T-cell (primary cell): Measurements from ENCODE around the gene EXT2. TPM values are rescaled to one million over a fixed set of nuclear protein-coding genes. Genes with fewer than 3 reads are reported as not detected.

Experiments used
- ATAC-seq, 4 experiments: fragments of 200-7000 bp in 3 of 4; fragments of 150-1000 bp in 1 of 4; cut with Tn5 transposase; replicated peaks in 1 of 4; 1 replicate in 3 of 4; 2 replicates in 1 of 4; pipeline ENCODE4 v1.10.0; 2021; ENCODE audit warnings: moderate library complexity in 3 of 4, mild to moderate bottlenecking in 2 of 4, moderate number of reproducible peaks in 1 of 4
- CTCF ChIA-PET, 2 donors: fragments of 300-600 bp; sonication (Branson Sonifier 250); formaldehyde crosslinking; loops; one replicate each; lab custom pipeline; 2022; ENCODE audit warnings: antibody characterized with exemption in 2 of 2; lab: Charles Lee
- POLR2A ChIA-PET, 2 donors: fragments of 300-600 bp; sonication (Branson Sonifier 250); formaldehyde crosslinking; loops; one replicate each; lab custom pipeline; 2022; ENCODE audit warnings: antibody characterized with exemption in 2 of 2; lab: Charles Lee
- DNase-seq, 35 experiments: peaks; one replicate each; pipeline versions ENCODE4 v3.0.0 to v3.0.0-alpha.2; 2013 to 2023
- H3K27ac ChIP-seq: one replicate; pipeline ENCODE4 v1.5.1; 2013; ENCODE audit warnings: low read length
- H3K27me3 ChIP-seq, 2 experiments: replicated peaks in 1 of 2; 1 replicate in 1 of 2; 2 replicates in 1 of 2; pipeline versions ENCODE4 v1.6.1 to v1.7.0; 2013; ENCODE audit warnings: low read length in 1 of 2, mixed read lengths in 1 of 2; ENCODE audit not compliant: control insufficient read depth in 2 of 2, insufficient read depth in 2 of 2; ENCODE audit errors: extremely low read depth in 1 of 2
- H3K36me3 ChIP-seq, 2 donors: 1 replicate in 1 of 2; 2 replicates in 1 of 2; pipeline versions ENCODE4 v1.6.1 to v1.7.0; 2013; ENCODE audit warnings: low read length in 1 of 2; ENCODE audit not compliant: control insufficient read depth in 2 of 2, insufficient read depth in 1 of 2; ENCODE audit errors: extremely low read depth in 1 of 2
- H3K4me1 ChIP-seq, 2 experiments: 1 replicate in 1 of 2; 2 replicates in 1 of 2; pipeline versions ENCODE4 v1.6.1 to v1.7.0; 2013; ENCODE audit warnings: low read length in 2 of 2, mixed read lengths in 1 of 2; ENCODE audit not compliant: insufficient read depth in 2 of 2, control insufficient read depth in 1 of 2; ENCODE audit errors: extremely low read depth in 1 of 2
- H3K4me3 ChIP-seq, 2 donors: 1 replicate in 1 of 2; 2 replicates in 1 of 2; pipeline versions ENCODE4 v1.5.1 to v1.7.0; 2013; ENCODE audit warnings: mild to moderate bottlenecking in 2 of 2, low read length in 1 of 2, moderate library complexity in 1 of 2; ENCODE audit not compliant: control insufficient read depth in 1 of 2; ENCODE audit errors: extremely low read depth in 1 of 2
- H3K9me3 ChIP-seq: 2 replicates; pipeline ENCODE4 v1.7.0; 2013
- H3K27ac Mint-ChIP-seq, 2 donors: one replicate each; pipeline ENCODE4 v1.8.0; 2020 to 2021; ENCODE audit warnings: mild to moderate bottlenecking in 2 of 2, mixed read lengths in 2 of 2
- H3K27me3 Mint-ChIP-seq, 2 donors: one replicate each; pipeline ENCODE4 v1.8.0; 2021 to 2022; ENCODE audit warnings: mixed read lengths in 2 of 2
- H3K36me3 Mint-ChIP-seq: one replicate; pipeline ENCODE4 v1.8.0; 2021; ENCODE audit warnings: mixed read lengths
- H3K4me1 Mint-ChIP-seq, 3 donors: one replicate each; pipeline ENCODE4 v1.8.0; 2020 to 2022; ENCODE audit warnings: mixed read lengths in 3 of 3, mild to moderate bottlenecking in 1 of 3
- H3K4me3 Mint-ChIP-seq, 3 donors: one replicate each; pipeline ENCODE4 v1.8.0; 2020 to 2022; ENCODE audit warnings: mild to moderate bottlenecking in 3 of 3, mixed read lengths in 3 of 3, moderate library complexity in 3 of 3
- H3K9me3 Mint-ChIP-seq, 3 donors: one replicate each; pipeline ENCODE4 v1.8.0; 2020 to 2022; ENCODE audit warnings: mixed read lengths in 3 of 3
- WGBS: methylation state at CpG from one replicate; pipeline ENCODE4 v1.1.5; 2013; ENCODE audit warnings: missing lambda C conversion rate; ENCODE audit not compliant: insufficient coverage; 5-methylcytosine and 5-hydroxymethylcytosine counted together
- total RNA-seq, 35 experiments: library from RNA in 6 of 35; stranded (reverse) in 6 of 35; fragments of 120-200 nt in 1 of 35; gene quantifications; one replicate each; pipeline versions ENCODE4 v1.2.1 to v1.2.4 and lab custom pipeline; 2013 to 2026

Gene EXT2
- total RNA-seq, 5 donors from 2014 or later (not counting 1 experiment from before 2014, with no cell fraction given): 24.8 to 30.5 (median 26.6) TPM

DNA sequence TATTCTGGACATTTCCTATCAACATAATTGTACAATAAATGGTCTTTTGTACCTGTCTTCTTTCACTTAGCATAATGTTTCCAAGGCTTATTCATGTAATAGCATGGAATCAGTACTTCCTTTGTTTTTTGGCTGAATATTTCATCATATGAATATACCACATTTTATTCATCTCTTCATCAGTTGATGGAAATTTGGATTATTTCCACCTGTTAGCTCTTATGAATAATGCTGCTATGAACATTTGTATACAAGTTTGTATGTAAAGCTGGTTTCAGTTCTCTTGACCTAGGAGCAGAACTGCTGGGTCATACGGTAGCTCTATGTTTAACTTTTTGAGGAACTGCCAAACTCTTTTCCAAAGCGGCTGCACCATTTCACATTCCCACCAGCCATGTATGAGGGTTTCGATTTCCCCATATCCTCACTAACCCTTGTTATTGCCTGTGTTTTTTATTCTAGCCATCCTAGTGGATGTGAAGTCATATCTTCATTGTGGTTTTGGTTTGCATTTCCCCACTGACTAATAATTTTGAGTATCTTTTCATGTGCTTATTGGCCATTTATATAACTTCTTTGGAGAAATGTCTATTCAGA lies 20.9 kb downstream of the EXT2 start:
- Mint-ChIP-seq H3K27me3 (no peaks in the 10 kb centered on the region), H3K4me1 (no peaks in the 10 kb centered on the region), H3K36me3 (peaks cover 83% of the 10 kb centered on the region), H3K4me3 (no peak overlapping the region), H3K27ac (no peak overlapping the region), H3K9me3 (no peaks in the 10 kb centered on the region)
- no peaks in the 10 kb centered on the region for H3K9me3 ChIP-seq
- H3K4me3 ChIP-seq: no peak overlapping the region
- POLR2A ChIA-PET: interaction anchor here in 1 of 2 donors (0.6 kb wide), 1 partner anchor 815 kb away, joined by 6 read pairs; no protein-coding TSS in a partner anchor
- ATAC-seq (no peak), DNase-seq (no peak)
- H3K27me3 ChIP-seq: no peaks in the 10 kb centered on the region
- H3K4me1 ChIP-seq: no peaks in the 10 kb centered on the region
- H3K27ac ChIP-seq: no peak overlapping the region
- no CpG with 5 or more reads among the region's 3 CpGs for WGBS
- CTCF ChIA-PET: interaction anchor here in 1 of 2 donors (0.7 kb wide), 1 partner anchor 416 kb away, joined by 5 read pairs; no protein-coding TSS in a partner anchor
- H3K36me3 ChIP-seq: peaks cover 0 to 65% of the 10 kb centered on the region in 2 donors

DNA sequence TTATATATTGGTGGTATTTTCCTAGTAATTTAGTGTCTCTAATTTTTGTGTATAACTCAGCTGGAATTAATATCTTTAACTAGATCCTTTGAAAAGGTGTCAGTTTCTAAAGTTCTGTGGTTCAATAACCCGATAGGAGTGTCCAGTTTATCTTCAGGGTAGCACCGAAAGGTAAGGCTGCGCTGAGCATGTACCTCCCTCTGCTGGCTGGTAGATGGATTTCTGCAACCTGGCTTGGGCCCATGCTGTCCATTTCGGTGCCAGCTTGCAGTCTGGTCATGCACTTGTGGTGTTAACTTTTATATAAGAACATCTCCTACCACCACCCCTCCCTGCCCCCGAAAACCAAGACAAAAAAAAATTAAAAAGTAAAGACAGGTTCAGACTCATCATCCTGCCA lies 24.7 kb downstream of the EXT2 start:
- Histone ChIP-seq H3K36me3 (peaks cover 0 to 50% of the 10 kb centered on the region in 2 donors), H3K9me3 (no peaks in the 10 kb centered on the region), H3K4me3 (no peak overlapping the region), H3K4me1 (no peaks in the 10 kb centered on the region), H3K27ac (no peak overlapping the region), H3K27me3 (no peaks in the 10 kb centered on the region)
- 100% methylated on average over 1 of the region's 5 CpGs for WGBS
- Mint-ChIP-seq H3K27ac (no peak overlapping the region), H3K27me3 (no peaks in the 10 kb centered on the region), H3K4me1 (peaks cover 0 to 6% (median 0%) of the 10 kb centered on the region in 3 donors), H3K4me3 (no peak overlapping the region), H3K36me3 (peaks cover 80% of the 10 kb centered on the region), H3K9me3 (no peaks in the 10 kb centered on the region)
- POLR2A ChIA-PET: no interaction called here
- CTCF ChIA-PET: interaction anchor here in 1 of 2 donors (0.6 kb wide), 1 partner anchor 1710 kb away, joined by 4 read pairs; no protein-coding TSS in a partner anchor
- DNase-seq (peak in 1 of 35 experiments; percentile 5), ATAC-seq (no peak)

DNA sequence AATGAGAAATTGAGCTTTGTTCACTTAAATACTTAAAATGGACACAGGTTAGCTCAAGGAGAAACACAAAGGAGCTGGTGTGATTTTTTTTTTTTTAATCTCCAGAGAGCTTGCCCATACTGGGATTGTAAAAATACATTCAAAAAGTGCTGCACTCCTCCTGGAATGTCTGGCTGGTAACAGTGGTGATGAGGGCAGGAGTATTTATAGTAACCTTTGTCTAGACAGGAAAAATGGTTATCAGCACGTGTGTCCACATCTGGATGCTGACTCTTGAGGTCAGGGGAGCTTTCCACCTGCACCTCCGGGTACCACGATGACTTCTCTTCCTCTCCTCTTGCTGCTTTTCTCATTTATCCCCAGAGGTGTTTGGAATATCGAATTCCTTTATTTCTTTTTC lies 30.1 kb downstream of the EXT2 start:
- peaks cover 0 to 6% (median 0%) of the 10 kb centered on the region in 3 donors for H3K4me1 Mint-ChIP-seq
- ChIA-PET CTCF (no interaction called here), POLR2A (interaction anchor here in 1 of 2 donors (0.6 kb wide), 1 partner anchor 221 kb away, joined by 3 read pairs; no protein-coding TSS in a partner anchor)
- Histone ChIP-seq H3K9me3 (no peaks in the 10 kb centered on the region), H3K27me3 (no peaks in the 10 kb centered on the region), H3K36me3 (peaks cover 9 to 72% of the 10 kb centered on the region in 2 donors), H3K27ac (no peak overlapping the region), H3K4me1 (no peaks in the 10 kb centered on the region), H3K4me3 (no peak overlapping the region)
- H3K36me3 Mint-ChIP-seq: peaks cover 83% of the 10 kb centered on the region
- H3K4me3 Mint-ChIP-seq: no peak overlapping the region
- no peak for ATAC-seq
- WGBS: no CpG with 5 or more reads among the region's 4 CpGs
- no peak overlapping the region for H3K27ac Mint-ChIP-seq
- no peak for DNase-seq
- no peaks in the 10 kb centered on the region for H3K27me3 Mint-ChIP-seq
- no peaks in the 10 kb centered on the region for H3K9me3 Mint-ChIP-seq

DNA sequence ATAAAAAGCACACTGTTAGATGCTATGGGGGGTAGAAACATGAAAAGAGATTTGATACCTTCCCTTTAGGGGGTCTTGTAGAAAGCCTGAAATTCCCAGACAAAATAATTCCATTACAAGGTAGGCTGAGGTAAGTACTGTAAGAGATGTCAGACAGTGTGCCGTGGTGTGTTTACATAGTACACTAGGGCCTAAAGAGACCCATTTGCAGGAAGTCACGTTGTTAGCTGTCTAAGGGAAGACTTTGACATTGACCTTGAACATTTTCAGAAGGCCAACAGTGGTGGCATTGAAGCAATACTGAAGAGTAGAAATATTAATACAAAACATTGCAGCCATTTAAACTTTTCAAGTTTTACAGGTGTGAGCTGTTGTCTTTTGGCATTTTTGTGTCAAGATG lies 30.8 kb downstream of the EXT2 start:
- Histone ChIP-seq H3K27me3 (no peaks in the 10 kb centered on the region), H3K27ac (no peak overlapping the region), H3K4me1 (no peaks in the 10 kb centered on the region), H3K4me3 (no peak overlapping the region), H3K9me3 (no peaks in the 10 kb centered on the region), H3K36me3 (peaks cover 9 to 79% of the 10 kb centered on the region in 2 donors)
- Mint-ChIP-seq H3K9me3 (no peaks in the 10 kb centered on the region), H3K4me3 (no peak overlapping the region), H3K4me1 (peaks cover 0 to 6% (median 0%) of the 10 kb centered on the region in 3 donors), H3K36me3 (peaks cover 81% of the 10 kb centered on the region), H3K27me3 (no peaks in the 10 kb centered on the region), H3K27ac (no peak overlapping the region)
- WGBS: 86% methylated on average over 2 of the region's 2 CpGs
- no peak for DNase-seq
- CTCF ChIA-PET: no interaction called here
- ATAC-seq: no peak
- POLR2A ChIA-PET: interaction anchor here in 1 of 2 donors (0.6 kb wide), 1 partner anchor 221 kb away, joined by 3 read pairs; no protein-coding TSS in a partner anchor

DNA sequence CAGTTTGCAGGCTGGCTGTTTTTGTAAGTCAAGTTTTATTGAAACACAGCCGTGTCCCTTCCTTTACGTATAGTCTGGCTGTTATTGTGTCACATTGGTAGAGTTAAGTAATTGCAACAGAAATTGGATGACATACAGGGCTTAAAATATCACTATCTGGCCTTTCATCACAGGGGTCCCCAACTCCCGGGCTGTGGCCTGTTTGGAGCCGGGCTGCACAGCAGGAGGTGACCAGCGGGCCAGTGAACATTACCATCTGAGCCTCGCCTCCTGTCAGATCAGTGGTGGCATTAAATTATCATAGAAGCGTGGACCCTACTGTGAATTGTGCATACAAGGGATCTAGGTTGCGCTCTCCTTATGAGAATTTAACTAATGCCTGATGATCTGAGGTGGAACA lies 31.7 kb downstream of the EXT2 start:
- CTCF ChIA-PET: no interaction called here
- Mint-ChIP-seq H3K4me3 (no peak overlapping the region), H3K9me3 (no peaks in the 10 kb centered on the region), H3K27ac (no peak overlapping the region), H3K4me1 (no peaks in the 10 kb centered on the region), H3K27me3 (no peaks in the 10 kb centered on the region), H3K36me3 (peaks cover 77% of the 10 kb centered on the region)
- Histone ChIP-seq H3K9me3 (no peaks in the 10 kb centered on the region), H3K4me1 (no peaks in the 10 kb centered on the region), H3K27me3 (no peaks in the 10 kb centered on the region), H3K27ac (no peak overlapping the region), H3K4me3 (no peak overlapping the region), H3K36me3 (peaks cover 9 to 80% of the 10 kb centered on the region in 2 donors)
- WGBS: no CpG with 5 or more reads among the region's 8 CpGs
- ATAC-seq (no peak), DNase-seq (no peak)
- POLR2A ChIA-PET: no interaction called here

DNA sequence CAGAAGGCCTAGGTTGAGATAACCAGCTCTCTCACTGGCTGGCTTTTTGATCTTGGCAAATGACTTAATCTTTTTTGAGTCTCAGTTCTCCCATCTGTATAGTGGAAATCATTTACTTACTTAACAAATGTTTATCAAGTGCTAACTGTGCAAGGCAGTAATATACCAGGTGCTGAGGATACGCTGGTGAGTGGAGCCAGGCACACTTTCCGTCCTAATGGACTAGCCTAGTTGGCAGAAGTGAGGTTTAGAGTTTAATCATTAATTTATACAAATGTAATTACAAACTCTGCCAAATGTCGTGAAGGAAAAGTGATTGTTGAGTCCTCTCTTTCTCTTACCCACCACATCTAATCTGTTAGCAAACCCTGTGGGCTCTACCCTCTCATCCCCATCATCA lies 33.3 kb downstream of the EXT2 start:
- DNase-seq (no peak), ATAC-seq (no peak)
- no peaks in the 10 kb centered on the region for H3K27me3 Mint-ChIP-seq
- CTCF ChIA-PET: no interaction called here
- peaks cover 78% of the 10 kb centered on the region for H3K36me3 Mint-ChIP-seq
- Histone ChIP-seq H3K36me3 (peaks cover 9 to 87% of the 10 kb centered on the region in 2 donors), H3K9me3 (no peaks in the 10 kb centered on the region), H3K4me3 (no peak overlapping the region), H3K27ac (no peak overlapping the region), H3K27me3 (no peaks in the 10 kb centered on the region), H3K4me1 (no peaks in the 10 kb centered on the region)
- POLR2A ChIA-PET: no interaction called here
- no peaks in the 10 kb centered on the region for H3K4me1 Mint-ChIP-seq
- H3K27ac Mint-ChIP-seq: no peak overlapping the region
- 80% methylated on average over 1 of the region's 3 CpGs for WGBS
- no peak overlapping the region for H3K4me3 Mint-ChIP-seq
- no peaks in the 10 kb centered on the region for H3K9me3 Mint-ChIP-seq
